Endothelial cell of umbilical vein (primary cell): Measurements from ENCODE around the gene CHRNB1. TPM values are rescaled to one million over a fixed set of nuclear protein-coding genes. Genes with fewer than 3 reads are reported as not detected.

ENCODE experiments used
- BruUV-seq: library from RNA; stranded (reverse); fragments of 400-500 nt; replicated peaks from 2 replicates; lab custom pipeline; 2021; lab: Mats Ljungman, UMichigan
- CTCF ChIA-PET: fragments of 300-600, 350-600 bp; sonication (Branson Sonifier 250); formaldehyde crosslinking; loops from one replicate; lab custom pipeline; 2021; ENCODE audit warnings: antibody characterized with exemption, inconsistent platforms; lab: Charles Lee
- POLR2A ChIA-PET: fragments of 300-600, 350-600 bp; sonication (Branson Sonifier 250); formaldehyde crosslinking; loops from one replicate; lab custom pipeline; 2021; ENCODE audit warnings: antibody characterized with exemption, inconsistent platforms; lab: Charles Lee
- DNase-seq: peaks from one replicate; pipeline ENCODE4 v3.0.0-alpha.2; 2011; ENCODE audit warnings: low read depth, low spot score
- FAIRE-seq: peaks from 2 replicates; lab custom pipeline; 2011; peaks lifted over from hg19 to GRCh38; lab: Jason Lieb, UNC
- H2AFZ ChIP-seq: 2 replicates; pipeline ENCODE4 v1.6.0; 2012; ENCODE audit warnings: low read depth, low read length, control low read depth, inconsistent platforms
- H3K27ac ChIP-seq: 2 replicates; pipeline ENCODE4 v1.5.1; 2011; ENCODE audit warnings: low read depth, mild to moderate bottlenecking, control low read depth, low read length, moderate library complexity; ENCODE audit not compliant: insufficient read depth
- H3K27me3 ChIP-seq, 2 experiments: 2 replicates each; pipeline versions ENCODE4 v1.6.0 to v1.6.1; 2011; ENCODE audit warnings: low read length in 2 of 2, mixed read lengths in 1 of 2; ENCODE audit not compliant: control insufficient read depth in 2 of 2, insufficient read depth in 2 of 2
- H3K36me3 ChIP-seq, 2 experiments: 2 replicates in 1 of 2; 3 replicates in 1 of 2; pipeline ENCODE4 v1.5.1; 2011; ENCODE audit warnings: low read length in 2 of 2, mild to moderate bottlenecking in 1 of 2, moderate library complexity in 1 of 2; ENCODE audit not compliant: control insufficient read depth in 2 of 2, insufficient read depth in 2 of 2; ENCODE audit errors: extremely low read depth in 1 of 2
- H3K4me1 ChIP-seq: 3 replicates; pipeline ENCODE4 v1.5.1; 2011; ENCODE audit warnings: mild to moderate bottlenecking, low read length; ENCODE audit not compliant: control insufficient read depth, insufficient read depth; ENCODE audit errors: extremely low read depth
- H3K4me2 ChIP-seq: 2 replicates; pipeline ENCODE4 v1.6.1; 2011; ENCODE audit warnings: low read length, control low read depth, mixed read lengths; ENCODE audit not compliant: insufficient read depth
- H3K4me3 ChIP-seq, 3 experiments: fragments of 200-600 bp in 1 of 3; sonication (generic), shearing (Covaris generic) in 1 of 3; replicated peaks in 1 of 3; 2 replicates each; pipeline ENCODE4 v1.5.1; 2011 to 2016; ENCODE audit warnings: control low read depth in 3 of 3, low read length in 3 of 3, mild to moderate bottlenecking in 2 of 3, inconsistent platforms in 1 of 3, low read depth in 1 of 3, moderate library complexity in 1 of 3; ENCODE audit not compliant: insufficient read depth in 1 of 3
- H3K79me2 ChIP-seq: 2 replicates; pipeline ENCODE4 v1.6.0; 2012; ENCODE audit warnings: low read length, inconsistent platforms; ENCODE audit not compliant: control insufficient read depth, insufficient read depth
- H3K9ac ChIP-seq: replicated peaks from 2 replicates; pipeline ENCODE3; 2011; ENCODE audit warnings: low read length, control low read depth; ENCODE audit not compliant: insufficient read depth; ENCODE audit errors: extremely low read depth
- H3K9me1 ChIP-seq: replicated peaks from 3 replicates; pipeline ENCODE4 v1.6.0; 2011; ENCODE audit warnings: mild to moderate bottlenecking, low read length; ENCODE audit not compliant: control insufficient read depth, insufficient read depth; ENCODE audit errors: extremely low read depth
- H3K9me3 ChIP-seq: replicated peaks from 2 replicates; pipeline ENCODE4 v1.5.1; 2012; ENCODE audit warnings: low read length, inconsistent platforms; ENCODE audit not compliant: control insufficient read depth, insufficient read depth
- H4K20me1 ChIP-seq: replicated peaks from 2 replicates; pipeline ENCODE3; 2011; ENCODE audit warnings: mild to moderate bottlenecking, low read length; ENCODE audit not compliant: control insufficient read depth, insufficient read depth; ENCODE audit errors: extremely low read depth
- EZH2 ChIP-seq: IDR thresholded peaks from 2 replicates; pipeline ENCODE4 v1.6.1; 2012; ENCODE audit warnings: borderline replicate concordance, low read depth, mild to moderate bottlenecking, moderate library complexity, low read length, inconsistent platforms; ENCODE audit not compliant: severe bottlenecking
- FOS ChIP-seq: IDR thresholded peaks from 2 replicates; pipeline ENCODE4 v1.6.1; 2011; ENCODE audit warnings: mild to moderate bottlenecking, low read length, moderate library complexity, borderline replicate concordance; ENCODE audit not compliant: insufficient read depth
- GATA2 ChIP-seq: IDR thresholded peaks from 2 replicates; pipeline ENCODE4 v1.7.0; 2011; ENCODE audit warnings: low read depth, mild to moderate bottlenecking, moderate library complexity, mixed read lengths, low read length; ENCODE audit not compliant: insufficient read length, insufficient read depth
- JUN ChIP-seq: IDR thresholded peaks from 2 replicates; pipeline ENCODE4 v1.6.1; 2011; ENCODE audit warnings: borderline replicate concordance, low read depth; ENCODE audit not compliant: insufficient read length, insufficient read depth
- MYC ChIP-seq: IDR thresholded peaks from one replicate; pipeline ENCODE4 v1.6.1; 2011; ENCODE audit warnings: mild to moderate bottlenecking, low read depth, low read length
- POLR2A ChIP-seq: IDR thresholded peaks from 2 replicates; pipeline ENCODE4 v1.6.1; 2012; ENCODE audit warnings: low read depth, mild to moderate bottlenecking, control low read depth, low read length
- POLR2AphosphoS5 ChIP-seq: IDR thresholded peaks from 2 replicates; pipeline ENCODE4 v1.6.1; 2012; ENCODE audit warnings: low read depth, mild to moderate bottlenecking, control low read depth, low read length, moderate library complexity; ENCODE audit not compliant: insufficient read depth
- dilution Hi-C: fragments of 300-500 bp; cut with MboI; formaldehyde crosslinking; loops from one replicate; pipeline ENCODE4 v1.15.0; 2019; ENCODE audit warnings: low sequenced_read_pairs; ENCODE audit not compliant: extremely low pct_ligation_motif_present
- intact Hi-C: fragments of 100-400 bp; cut with micrococcal nuclease; formaldehyde crosslinking; loops from one replicate; pipeline ENCODE4 v1.10.0; 2022
- polyA plus RNA-seq, 4 experiments: library from polyadenylated mRNA; depleted of rRNA in 3 of 4; stranded (reverse) in 3 of 4; unstranded in 1 of 4; fragments of >200 nt; gene quantifications; 2 replicates each; pipeline versions ENCODE4 v1.2.1 to v1.2.3, GENCODE V29; 2011 to 2012; ENCODE audit warnings: missing spikeins in 1 of 4
- total RNA-seq: library from RNA; stranded (reverse); gene quantifications from 2 replicates; pipeline ENCODE4 v1.2.3, GENCODE V29; 2021
- TF ChIP-seq, protein P1 (sequence below), 2 donors: IDR thresholded peaks; 1 replicate in 1 of 2; 2 replicates in 1 of 2; pipeline ENCODE4 v1.5.1; 2011; ENCODE audit warnings: low read length in 2 of 2, mild to moderate bottlenecking in 2 of 2, moderate library complexity in 2 of 2, control low read depth in 1 of 2, inconsistent platforms in 1 of 2, low read depth in 1 of 2; ENCODE audit not compliant: insufficient read depth in 1 of 2; ENCODE audit errors: extremely low read depth in 1 of 2
- TF ChIP-seq, protein P2 (sequence below): IDR thresholded peaks from 2 replicates; pipeline ENCODE4 v1.6.1; 2011; ENCODE audit not compliant: insufficient read depth, insufficient read length

The CHRNB1 gene
- total and polyA plus RNA-seq, 2 donors (not counting 3 experiments of a cell fraction or from before 2014, with no cell fraction given) = 5.6 to 9.3 TPM

- Histone ChIP-seq H3K9ac (no peak overlapping the region), H3K4me1 (peaks cover 4% of the 10 kb centered on the region), H3K79me2 (peaks cover 2% of the 10 kb centered on the region), H3K27me3 (no peaks in the 10 kb centered on the region), H3K4me3 (no peak overlapping the region), H3K9me1 (no peaks in the 10 kb centered on the region), H3K27ac (no peak overlapping the region), H3K9me3 (no peaks in the 10 kb centered on the region), H3K36me3 (peaks cover 0 to 15% of the 10 kb centered on the region in 2 experiments), H3K4me2 (no peak overlapping the region), H2AFZ (no peak overlapping the region), H4K20me1 (no peaks in the 10 kb centered on the region)
- dilution Hi-C loops = no loop called here
- POLR2A ChIA-PET = no interaction called here
- no TSS peak for BruUV-seq
- intact Hi-C loops = no loop called here
- no peak for DNase-seq
- TF ChIP-seq GATA2 (no peak), POLR2AphosphoS5 (no peak), EZH2 (no peak), POLR2A (no peak), MYC (no peak), JUN (no peak), FOS (no peak)
- TF ChIP-seq, protein P1, sequence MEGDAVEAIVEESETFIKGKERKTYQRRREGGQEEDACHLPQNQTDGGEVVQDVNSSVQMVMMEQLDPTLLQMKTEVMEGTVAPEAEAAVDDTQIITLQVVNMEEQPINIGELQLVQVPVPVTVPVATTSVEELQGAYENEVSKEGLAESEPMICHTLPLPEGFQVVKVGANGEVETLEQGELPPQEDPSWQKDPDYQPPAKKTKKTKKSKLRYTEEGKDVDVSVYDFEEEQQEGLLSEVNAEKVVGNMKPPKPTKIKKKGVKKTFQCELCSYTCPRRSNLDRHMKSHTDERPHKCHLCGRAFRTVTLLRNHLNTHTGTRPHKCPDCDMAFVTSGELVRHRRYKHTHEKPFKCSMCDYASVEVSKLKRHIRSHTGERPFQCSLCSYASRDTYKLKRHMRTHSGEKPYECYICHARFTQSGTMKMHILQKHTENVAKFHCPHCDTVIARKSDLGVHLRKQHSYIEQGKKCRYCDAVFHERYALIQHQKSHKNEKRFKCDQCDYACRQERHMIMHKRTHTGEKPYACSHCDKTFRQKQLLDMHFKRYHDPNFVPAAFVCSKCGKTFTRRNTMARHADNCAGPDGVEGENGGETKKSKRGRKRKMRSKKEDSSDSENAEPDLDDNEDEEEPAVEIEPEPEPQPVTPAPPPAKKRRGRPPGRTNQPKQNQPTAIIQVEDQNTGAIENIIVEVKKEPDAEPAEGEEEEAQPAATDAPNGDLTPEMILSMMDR (IDR thresholded peaks at IDR 0.05; ENCODE audit: extremely low read depth in 1 of 2, insufficient read depth in 1 of 2, low read depth in 1 of 2, low read length in 2 of 2) = no peak
- TF ChIP-seq, protein P2, sequence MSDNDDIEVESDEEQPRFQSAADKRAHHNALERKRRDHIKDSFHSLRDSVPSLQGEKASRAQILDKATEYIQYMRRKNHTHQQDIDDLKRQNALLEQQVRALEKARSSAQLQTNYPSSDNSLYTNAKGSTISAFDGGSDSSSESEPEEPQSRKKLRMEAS = no peak
- no peak for FAIRE-seq
- CTCF ChIA-PET = no interaction called here
These were observed 35.1 kb upstream of the CHRNB1 start for GRCh38 chr17:7409716-7410115.
